Colon (tissue), 2 donors: ENCODE results near the gene KCND1.
"Not testable (repeated sequence)": the region's sequence is repeated elsewhere in the genome, so short reads cannot be mapped to it uniquely, and the experiment has no call there.

Experiments
- FAIRE-seq: peaks from 2 replicates; lab custom pipeline; 2012; peaks lifted over from hg19 to GRCh38; lab: Jason Lieb, UNC
- donor health status: control.
- donor health status: control.

Gene KCND1

DNA sequence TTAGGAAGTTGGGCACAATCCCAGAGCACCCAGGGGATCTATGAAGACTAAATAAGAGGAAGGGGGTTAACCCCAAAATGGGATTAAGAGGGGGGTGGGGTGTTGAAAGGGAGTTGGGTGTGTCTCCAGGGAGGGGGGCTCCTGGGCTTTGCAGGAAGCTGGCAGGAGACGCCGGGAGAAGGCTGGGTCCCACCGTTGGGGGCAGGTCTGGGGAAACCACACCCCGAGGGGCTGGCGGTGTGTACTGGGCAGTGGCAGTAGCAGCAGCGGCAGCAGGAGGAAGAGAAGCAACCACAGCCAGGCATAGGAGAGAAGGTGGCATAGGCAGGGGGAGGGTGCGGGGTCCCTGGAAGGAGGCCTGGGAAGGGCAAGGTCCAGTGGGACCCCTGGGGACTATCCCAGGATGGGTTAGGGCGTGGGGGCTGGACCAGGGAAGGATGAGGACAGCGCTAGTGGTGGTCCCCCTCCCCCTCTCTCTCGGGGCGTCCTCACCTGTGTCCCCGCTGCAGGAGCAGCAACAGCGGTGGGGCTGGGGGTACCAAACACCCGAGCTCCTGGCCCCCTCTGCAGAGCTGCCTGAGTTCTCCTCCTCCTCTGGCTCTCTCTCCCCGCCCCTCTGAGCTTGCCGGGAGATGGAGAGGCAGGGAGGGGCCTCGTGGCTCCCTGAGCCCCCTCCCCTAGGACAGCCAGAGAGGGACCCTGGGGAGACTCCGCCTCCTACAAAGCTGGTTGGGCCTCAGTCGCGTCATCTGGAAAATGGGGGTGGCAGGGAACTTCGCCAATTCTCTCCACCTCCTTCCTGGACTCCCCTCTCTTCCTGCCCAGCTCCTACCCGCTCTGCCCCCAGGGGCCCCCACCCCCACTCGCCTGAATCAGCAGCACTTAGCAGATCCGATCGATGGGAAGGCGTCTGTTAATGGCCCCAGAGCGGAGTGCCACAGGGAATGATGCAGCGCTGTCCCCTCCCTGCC is at the start of gene KCND1:
TSS of gene KCND1 (minus strand) at position 596 of the 971 bp plus-strand sequence. CDS start 1,573 bp downstream, outside the sequence.
- FAIRE-seq = no peak

DNA sequence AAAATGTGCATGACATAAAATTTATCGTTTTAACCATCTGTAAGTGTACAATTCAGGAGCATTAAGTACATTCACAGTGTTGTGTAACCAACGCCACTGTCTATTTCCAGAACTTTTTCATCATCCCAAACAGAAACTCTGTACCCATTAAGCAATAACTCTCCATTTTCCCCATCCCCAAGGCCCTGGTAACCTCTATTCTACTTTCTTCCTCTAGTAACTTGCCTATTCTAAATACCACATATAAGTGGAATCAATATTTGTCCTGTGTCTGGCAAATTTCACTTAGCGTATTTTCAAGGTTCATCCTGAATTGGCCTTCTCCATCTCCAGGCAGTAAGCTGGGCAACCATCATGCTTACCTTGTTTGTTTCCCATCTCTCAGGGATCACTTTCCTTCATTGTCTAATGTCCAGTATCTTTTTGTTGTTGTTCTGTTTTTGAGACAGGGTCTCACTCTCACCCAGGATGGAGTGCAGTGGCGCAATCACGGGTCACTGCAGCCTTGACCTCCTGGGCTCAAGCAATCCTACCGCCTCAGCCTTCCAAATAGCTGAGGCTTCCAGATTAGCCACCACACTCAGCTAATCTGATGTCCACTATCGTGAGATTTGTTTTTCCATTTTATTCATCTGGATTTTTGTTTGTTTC is 48.1 kb upstream of the KCND1 start:
- FAIRE-seq = no peak

DNA sequence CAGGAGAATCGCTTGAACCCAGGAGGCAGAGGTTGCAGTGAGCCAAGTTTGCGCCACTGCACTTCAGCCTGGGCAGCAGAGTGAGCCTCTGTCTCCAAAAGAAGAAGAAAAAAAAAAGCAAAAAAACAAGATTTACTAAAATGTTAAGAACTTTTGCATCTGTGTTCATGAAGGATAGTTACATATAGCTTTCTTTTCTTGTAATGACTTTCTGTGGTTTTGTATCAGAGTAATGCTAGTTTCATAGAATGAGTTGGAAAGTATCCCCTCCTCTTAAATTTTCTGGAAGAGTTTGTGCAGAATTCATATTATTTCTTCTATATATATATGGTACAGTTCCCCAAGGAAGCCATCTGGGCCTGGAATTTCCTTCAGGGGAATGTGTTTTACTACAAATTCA is 47.4 kb upstream of the KCND1 start:
- no peak for FAIRE-seq

DNA sequence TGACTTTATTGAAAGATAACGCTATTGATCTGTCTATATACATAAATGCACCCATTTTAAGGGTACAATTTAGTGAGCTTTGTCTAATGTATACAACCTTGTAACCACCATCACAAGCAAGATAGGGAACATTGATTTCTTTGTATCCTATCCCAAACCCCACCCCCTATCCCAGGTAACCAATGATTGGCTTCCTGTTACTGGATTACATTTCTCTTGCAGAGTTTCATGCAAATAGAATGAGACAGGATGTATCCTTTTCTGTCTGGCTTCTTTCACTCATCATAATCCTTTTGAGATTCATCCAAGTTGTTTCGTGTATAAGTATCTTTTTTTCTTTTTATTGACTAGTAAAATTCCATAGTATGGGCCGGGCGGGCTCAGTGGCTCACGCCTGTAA is 32.1 kb upstream of the KCND1 start:
- FAIRE-seq = no peak

DNA sequence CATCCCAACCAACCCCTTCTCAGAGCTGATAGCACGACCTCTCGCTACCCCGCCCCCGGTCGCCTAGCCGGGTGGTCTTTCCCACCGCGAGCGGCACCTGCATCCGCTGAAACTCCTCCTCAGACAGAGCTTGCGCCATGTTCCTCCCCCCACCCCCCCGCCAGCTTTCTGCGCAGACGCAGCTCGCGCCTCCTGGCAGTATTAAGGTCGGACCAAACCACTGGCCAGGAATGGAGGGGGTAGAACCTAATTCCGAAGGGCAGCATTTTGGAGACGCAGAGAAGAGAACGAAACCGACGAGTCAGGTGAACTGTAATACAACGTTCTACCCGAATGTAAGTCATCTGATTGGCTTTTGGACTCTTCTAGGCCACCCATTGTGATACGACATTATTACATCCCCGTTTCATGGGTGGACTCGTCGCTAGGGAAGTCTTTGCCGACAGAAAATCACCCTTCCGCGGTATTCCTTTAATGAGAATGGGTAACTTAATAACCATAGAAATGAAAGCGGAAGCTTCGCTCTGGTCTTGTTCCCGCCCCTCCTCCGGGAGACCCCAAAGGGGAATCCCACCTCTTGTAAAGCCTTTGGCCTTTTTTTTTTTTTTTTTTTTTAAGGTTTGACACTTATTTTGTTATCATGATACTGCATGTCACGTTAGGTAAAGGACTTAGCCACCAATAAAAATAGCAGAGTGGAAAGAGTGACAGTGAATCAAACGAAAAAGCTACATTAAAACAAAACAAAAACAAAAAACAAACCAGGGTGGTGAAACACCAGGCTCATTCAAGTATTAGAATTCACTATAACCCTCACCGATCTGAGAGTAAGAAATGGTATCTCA is 30.7 kb upstream of the KCND1 start, which contains the start of gene GRIPAP1:
TSS of gene GRIPAP1 (minus strand) at position 174 of the 845 bp plus-strand sequence. CDS start at position 139, 35 bp downstream.
- peak; percentile 81 for FAIRE-seq

DNA sequence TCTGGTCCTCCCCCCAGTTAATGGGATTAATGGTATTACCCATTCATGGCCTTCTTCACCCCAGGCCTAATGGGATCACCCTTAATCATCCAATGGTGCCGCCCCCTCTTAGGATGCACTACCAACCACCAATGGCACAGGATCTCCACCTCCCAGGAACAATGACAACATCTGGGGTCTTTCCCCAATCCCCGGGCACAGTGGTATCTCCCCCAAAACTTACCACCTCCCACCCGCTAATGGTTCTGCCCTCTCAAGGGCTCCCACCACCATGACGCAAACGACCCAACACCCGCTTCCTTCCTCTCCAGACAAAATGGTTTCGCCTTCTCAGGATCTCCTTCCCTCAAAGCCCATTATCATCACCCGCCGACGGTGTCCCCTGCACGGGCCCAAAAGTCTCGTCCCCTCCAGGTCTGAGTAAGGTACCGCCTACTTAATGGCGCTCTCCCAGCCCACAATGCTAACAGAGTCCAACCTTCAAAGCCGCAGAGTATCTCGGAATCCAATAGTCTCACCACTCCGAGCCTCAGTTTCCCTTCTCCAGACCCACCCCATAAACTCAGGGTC is 30.0 kb upstream of the KCND1 start:
- no peak for FAIRE-seq

DNA sequence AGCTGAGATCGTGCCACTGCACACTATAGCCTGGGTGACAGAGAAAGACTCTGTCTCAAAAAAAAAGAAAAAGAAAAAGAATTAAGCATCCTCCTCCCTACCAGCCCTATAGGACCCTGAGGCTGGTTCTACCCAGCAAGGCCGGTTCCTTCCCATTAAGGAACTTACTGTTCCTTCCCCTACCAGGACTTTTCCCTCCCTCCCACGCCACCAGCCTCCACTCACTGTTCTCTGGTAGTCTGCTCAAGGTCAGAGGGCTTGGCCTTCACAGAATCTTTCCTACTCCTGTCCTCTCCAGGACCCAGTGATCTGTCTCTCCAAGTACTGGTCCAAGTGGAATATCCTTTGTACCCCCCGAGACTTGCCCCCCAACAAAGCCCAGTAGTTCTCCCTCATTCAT is 29.0 kb upstream of the KCND1 start:
- FAIRE-seq = no peak

DNA sequence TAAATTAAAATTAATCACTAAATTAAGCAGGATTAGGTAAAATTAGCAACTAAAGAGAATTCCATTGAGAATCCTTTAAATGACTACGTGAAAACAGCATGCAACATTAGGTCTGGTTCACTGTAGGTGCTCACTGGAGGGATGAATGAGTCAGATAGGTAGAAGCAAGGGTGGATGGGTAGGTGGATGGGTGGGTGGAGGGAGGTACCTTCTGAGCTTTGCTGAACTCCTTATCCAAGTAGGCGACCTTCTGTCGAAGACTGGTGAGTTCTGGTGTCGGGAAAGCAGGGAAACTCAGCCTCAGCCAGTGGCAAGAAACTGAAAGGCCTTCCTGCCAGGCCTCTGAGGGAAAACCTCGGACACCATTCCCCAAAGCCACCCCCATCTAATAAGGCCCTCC is 27.4 kb upstream of the KCND1 start:
- FAIRE-seq = no peak

DNA sequence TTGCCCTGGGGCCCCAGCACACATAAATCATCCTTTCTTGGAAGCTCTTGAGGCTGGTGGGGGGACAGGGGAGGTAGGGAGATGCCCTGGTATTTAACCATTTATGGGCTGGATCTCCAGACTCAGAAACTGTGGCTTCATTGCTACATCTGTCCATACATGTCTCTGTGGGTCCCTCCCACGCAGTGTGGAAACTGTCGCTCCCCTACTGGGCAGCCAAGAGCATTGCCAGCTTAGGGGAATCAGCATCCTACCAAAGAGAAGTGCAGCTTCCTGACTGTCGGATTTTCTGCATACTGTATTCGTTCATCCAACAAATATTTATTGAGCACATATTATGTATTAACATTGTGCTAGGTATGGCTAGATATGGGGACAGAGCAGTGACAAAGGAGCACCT is 26.7 kb upstream of the KCND1 start:
- FAIRE-seq = no peak

DNA sequence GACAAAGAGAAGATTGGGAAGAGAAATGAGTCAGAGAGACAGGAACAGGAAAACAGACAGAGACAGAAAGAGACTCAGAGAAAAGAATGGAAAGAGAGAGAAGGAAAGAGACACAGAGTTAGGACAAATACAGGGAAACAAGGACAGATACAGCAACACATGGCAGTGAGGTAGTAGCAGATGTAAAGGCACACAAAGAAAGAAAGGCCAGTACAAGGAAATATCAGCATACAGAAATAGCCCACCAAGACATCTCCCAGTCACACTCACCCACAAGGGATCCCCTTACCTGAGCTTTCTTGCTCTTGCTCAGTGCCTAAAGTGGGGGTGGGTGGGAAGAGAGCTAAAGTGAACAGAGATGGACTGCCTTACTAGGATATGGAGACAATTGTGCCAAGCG is 26.2 kb upstream of the KCND1 start:
- FAIRE-seq = no peak

DNA sequence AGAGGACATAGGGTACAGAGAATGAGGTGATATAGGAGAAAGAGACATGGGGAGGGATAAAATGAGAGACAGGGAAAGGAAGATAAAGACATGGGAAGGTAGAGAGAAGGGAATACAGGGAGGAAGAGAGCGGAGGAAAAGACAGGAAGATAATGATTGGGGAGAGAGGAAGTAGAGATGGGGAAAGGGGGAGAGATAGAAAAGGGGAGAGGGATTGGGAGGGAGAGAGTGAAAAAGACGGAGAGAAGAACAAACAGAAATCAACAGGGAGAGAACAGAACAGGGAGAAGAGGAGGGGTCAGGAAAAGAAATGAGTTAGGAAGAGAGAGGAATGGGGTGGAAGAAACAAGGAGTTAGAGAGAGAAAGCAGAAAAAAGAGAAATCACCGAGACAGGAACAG is 25.8 kb upstream of the KCND1 start:
- no peak for FAIRE-seq

DNA sequence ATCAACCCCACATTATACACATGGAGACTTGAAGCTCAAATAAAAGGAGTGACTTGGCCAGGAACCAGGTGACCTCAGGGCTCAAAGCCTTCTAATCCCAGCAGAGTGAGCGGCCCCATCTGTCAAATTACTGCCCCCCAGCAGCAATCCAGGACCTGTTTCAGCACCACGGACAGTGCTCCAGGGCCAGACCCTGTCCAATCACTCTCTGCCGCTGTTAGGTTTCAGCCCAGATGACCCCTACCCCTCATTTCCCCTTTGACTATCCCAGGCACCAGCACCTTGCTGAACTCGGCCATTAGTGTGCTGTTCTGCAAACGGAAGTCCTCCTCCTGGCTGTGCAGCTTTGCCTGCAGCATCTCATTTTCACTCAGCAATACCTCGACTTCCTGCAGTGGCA is 25.3 kb upstream of the KCND1 start:
- no peak for FAIRE-seq

DNA sequence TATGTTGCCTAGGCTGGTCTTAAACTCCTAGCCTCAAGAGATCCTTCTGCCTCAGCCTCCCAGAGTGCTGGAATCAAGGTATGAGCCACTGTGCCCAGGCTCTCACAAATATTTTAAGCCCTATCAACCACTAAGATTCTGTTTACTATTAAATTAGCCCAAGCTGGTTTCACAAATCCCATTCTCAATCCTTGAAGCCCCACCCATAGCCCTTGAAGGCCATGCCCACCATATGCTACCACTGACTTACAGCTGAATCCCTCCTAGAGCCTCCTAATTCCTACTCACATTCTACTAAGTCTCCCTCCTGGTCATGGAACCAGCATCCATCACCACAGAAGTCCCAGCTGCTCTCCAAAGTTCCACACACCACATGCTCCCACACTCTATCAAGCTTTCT is 20.7 kb upstream of the KCND1 start:
- FAIRE-seq = no peak

DNA sequence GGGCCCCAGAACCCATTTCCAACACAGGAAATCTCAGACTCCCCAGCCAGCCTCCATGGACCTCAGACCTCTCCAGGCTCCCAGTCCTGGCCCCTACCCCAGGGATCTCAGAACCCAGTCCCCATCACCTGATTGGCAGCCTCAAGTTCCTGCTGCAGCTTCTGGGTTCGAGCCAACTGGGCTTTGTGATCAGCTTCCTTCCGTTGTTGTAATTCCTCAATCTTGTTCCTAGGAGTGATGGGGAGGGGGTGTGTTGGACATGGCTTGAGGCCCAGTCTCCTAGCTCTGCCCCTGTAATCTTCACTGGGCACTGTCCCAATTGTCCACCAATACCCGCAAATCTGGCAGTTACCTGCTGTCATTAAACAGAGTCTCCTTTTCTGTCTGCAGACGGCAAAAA is 17.8 kb upstream of the KCND1 start:
- FAIRE-seq = no peak

DNA sequence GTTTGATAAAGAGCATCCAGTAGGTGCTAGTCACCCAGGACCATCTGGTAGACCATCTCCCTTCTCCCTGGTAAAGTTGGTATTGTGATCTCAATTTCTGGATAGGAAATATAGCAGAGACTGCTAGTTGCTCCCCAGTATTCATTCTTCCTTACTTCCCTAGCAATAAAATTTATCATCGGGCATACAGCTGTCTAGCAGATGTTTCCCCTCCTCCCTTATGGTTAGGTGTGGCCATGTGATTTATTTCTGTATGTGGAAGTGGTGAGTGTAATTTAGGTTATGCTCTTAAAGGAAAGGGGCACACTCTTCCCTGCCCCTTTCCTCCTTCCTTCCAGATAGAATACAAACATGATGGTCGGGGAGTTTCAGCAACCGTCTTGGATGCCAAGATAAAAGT is 12.3 kb upstream of the KCND1 start:
- no peak for FAIRE-seq

DNA sequence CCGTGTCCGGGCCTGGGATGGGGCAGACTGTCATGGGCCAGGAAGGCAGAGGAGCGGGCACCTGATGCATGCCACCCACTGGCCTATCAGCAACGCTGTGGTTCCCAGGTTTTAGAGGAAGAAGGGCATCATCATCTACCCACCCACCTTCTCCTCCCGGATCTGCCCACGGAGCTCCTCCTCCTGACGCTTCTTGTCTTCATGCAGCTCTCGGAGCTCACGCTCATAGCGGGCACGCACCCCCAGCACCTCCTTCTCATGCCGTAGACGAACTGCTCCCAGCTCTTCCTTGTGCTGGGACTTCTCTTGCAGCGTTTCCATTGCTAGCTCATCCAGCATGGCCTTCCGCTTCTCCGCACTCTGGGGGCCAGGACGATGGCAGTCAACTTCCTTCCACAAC is 11.4 kb upstream of the KCND1 start:
- FAIRE-seq = no peak

DNA sequence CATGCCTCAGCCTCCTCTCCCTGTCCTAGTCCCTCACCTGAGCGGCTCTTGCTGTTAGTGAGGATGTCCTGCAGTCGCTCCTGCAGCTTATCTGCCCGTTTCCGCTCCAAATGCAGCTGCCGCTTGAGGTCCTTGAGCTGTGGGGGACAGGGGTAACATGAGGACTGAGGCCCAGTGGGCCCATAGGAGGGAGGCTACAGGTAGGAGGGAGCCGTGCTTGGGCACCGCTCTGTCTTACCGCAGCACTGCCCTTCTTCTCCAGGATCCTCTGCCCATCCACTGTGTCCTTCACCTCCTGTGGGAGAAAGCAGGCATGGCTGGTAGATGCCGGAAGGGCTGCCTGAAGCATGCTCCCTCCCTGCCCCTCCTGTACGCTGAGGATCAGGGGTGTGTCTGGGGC is 9.5 kb upstream of the KCND1 start:
- FAIRE-seq = no peak

DNA sequence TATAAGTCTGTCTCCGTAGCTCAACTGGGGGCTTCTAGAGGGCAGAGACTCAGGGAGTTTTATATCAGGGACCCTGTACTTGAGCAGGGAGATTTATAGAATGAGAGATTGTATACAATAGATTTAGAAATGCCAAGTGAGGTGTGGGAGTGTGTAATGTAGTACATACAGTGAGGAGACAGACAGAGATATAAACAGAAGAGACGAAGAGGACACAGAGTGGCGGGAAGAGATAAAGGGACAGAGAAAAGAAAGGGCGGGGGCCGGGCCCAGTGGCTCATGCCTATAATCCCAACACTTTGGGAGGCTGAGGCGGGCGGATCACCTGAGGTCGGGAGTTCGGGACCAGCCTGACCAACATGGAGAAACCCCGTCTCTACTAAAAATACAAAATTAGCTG is 8.7 kb upstream of the KCND1 start:
- not testable (repeated sequence) for FAIRE-seq

DNA sequence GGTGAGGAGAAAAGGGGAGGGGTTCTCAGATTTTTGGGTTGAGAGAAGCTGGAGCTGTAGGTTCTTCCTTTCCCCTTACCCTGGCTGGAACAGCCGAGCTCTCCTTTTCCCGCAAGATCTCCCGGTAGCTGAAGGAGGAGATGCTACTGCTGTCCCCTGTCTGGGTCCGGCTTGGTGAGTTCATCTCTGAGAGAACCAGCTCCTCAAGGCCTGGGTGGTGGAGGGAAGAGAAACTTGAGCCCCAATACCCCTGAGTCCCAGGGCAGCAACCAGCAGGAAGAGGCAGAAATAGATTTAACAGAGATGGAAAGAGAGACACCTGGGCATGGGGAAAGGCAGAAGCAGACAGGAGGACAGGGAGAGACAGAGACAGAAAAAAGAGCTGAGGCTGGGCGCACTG is 6.6 kb upstream of the KCND1 start:
- FAIRE-seq = no peak

DNA sequence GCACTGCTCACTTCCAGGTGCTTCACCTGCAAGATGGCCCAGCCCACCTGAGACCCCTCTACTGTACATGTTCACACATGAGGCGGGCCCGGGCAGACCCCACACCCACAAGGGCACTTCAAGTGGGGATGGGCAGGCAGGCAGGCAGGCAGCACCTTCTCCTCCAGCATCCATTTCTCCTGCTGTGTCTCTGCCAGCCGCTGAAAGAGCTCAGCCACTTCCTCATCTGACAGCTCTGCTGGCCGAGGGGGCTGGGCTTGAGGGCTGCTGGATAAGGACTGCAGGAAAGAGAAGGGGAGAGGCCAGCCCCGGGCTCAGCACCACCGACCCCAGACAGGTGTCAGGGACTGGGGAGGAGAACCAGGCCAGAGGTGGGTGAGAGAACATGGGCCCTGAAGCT is 4.4 kb upstream of the KCND1 start:
- no peak for FAIRE-seq

DNA sequence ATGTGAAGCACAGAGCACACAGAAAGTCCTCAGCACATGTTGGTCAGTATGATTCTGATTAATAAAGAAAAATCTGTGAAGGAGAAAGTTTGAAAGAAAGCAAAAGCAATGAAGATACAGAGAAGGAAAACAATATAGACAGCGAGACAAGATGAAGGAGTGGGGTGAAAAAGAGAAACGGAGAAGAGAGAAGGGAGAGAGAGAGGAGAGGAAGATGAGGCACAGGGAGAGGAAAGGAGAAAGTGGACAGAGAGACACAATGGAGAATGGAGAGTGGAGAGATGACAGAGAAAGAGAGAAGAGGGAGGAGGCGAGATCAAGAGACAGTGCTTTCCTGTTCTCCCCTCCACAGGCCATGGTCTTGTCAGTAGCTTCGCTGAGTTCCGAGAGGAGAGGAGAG is 3.9 kb upstream of the KCND1 start:
- FAIRE-seq = no peak

DNA sequence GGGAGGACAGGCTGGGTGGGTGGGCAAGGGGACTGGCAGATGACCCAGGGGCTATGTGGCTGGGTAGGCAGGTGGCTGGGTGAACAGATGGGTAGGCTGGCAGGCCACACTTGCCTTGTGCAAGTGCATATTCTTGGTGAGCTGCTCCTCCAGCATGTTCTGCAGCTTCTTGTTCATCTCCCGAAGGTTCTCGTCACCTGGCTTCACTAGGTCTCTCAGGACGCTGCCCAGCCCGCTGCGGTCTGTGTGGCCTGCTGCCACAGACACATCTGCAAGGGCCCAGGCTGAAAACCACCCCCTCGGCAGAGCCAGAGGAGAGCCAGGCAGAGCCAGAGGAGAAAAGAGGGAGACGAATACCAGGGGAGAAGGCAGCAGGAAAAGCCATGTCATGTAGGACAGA is 3.4 kb upstream of the KCND1 start:
- FAIRE-seq = no peak
